Endothelial cell of umbilical vein (primary cell): Measurements from ENCODE around the gene VAMP7. TPM values are rescaled to one million over a fixed set of nuclear protein-coding genes. Genes with fewer than 3 reads are reported as not detected.

Experiments used
- BruUV-seq: library from RNA; stranded (reverse); fragments of 400-500 nt; replicated peaks from 2 replicates; lab custom pipeline; 2021; lab: Mats Ljungman, UMichigan
- CTCF ChIA-PET: fragments of 300-600, 350-600 bp; sonication (Branson Sonifier 250); formaldehyde crosslinking; loops from one replicate; lab custom pipeline; 2021; ENCODE audit warnings: antibody characterized with exemption, inconsistent platforms; lab: Charles Lee
- POLR2A ChIA-PET: fragments of 300-600, 350-600 bp; sonication (Branson Sonifier 250); formaldehyde crosslinking; loops from one replicate; lab custom pipeline; 2021; ENCODE audit warnings: antibody characterized with exemption, inconsistent platforms; lab: Charles Lee
- DNase-seq: peaks from one replicate; pipeline ENCODE4 v3.0.0-alpha.2; 2011; ENCODE audit warnings: low read depth, low spot score
- FAIRE-seq: peaks from 2 replicates; lab custom pipeline; 2011; peaks lifted over from hg19 to GRCh38; lab: Jason Lieb, UNC
- H2AFZ ChIP-seq: 2 replicates; pipeline ENCODE4 v1.6.0; 2012; ENCODE audit warnings: low read depth, low read length, control low read depth, inconsistent platforms
- H3K27ac ChIP-seq: 2 replicates; pipeline ENCODE4 v1.5.1; 2011; ENCODE audit warnings: low read depth, mild to moderate bottlenecking, control low read depth, low read length, moderate library complexity; ENCODE audit not compliant: insufficient read depth
- H3K27me3 ChIP-seq, 2 experiments: 2 replicates each; pipeline versions ENCODE4 v1.6.0 to v1.6.1; 2011; ENCODE audit warnings: low read length in 2 of 2, mixed read lengths in 1 of 2; ENCODE audit not compliant: control insufficient read depth in 2 of 2, insufficient read depth in 2 of 2
- H3K36me3 ChIP-seq, 2 experiments: 2 replicates in 1 of 2; 3 replicates in 1 of 2; pipeline ENCODE4 v1.5.1; 2011; ENCODE audit warnings: low read length in 2 of 2, mild to moderate bottlenecking in 1 of 2, moderate library complexity in 1 of 2; ENCODE audit not compliant: control insufficient read depth in 2 of 2, insufficient read depth in 2 of 2; ENCODE audit errors: extremely low read depth in 1 of 2
- H3K4me1 ChIP-seq: 3 replicates; pipeline ENCODE4 v1.5.1; 2011; ENCODE audit warnings: mild to moderate bottlenecking, low read length; ENCODE audit not compliant: control insufficient read depth, insufficient read depth; ENCODE audit errors: extremely low read depth
- H3K4me2 ChIP-seq: 2 replicates; pipeline ENCODE4 v1.6.1; 2011; ENCODE audit warnings: low read length, control low read depth, mixed read lengths; ENCODE audit not compliant: insufficient read depth
- H3K4me3 ChIP-seq, 3 experiments: fragments of 200-600 bp in 1 of 3; sonication (generic), shearing (Covaris generic) in 1 of 3; replicated peaks in 1 of 3; 2 replicates each; pipeline ENCODE4 v1.5.1; 2011 to 2016; ENCODE audit warnings: control low read depth in 3 of 3, low read length in 3 of 3, mild to moderate bottlenecking in 2 of 3, inconsistent platforms in 1 of 3, low read depth in 1 of 3, moderate library complexity in 1 of 3; ENCODE audit not compliant: insufficient read depth in 1 of 3
- H3K79me2 ChIP-seq: 2 replicates; pipeline ENCODE4 v1.6.0; 2012; ENCODE audit warnings: low read length, inconsistent platforms; ENCODE audit not compliant: control insufficient read depth, insufficient read depth
- H3K9ac ChIP-seq: replicated peaks from 2 replicates; pipeline ENCODE3; 2011; ENCODE audit warnings: low read length, control low read depth; ENCODE audit not compliant: insufficient read depth; ENCODE audit errors: extremely low read depth
- H3K9me1 ChIP-seq: replicated peaks from 3 replicates; pipeline ENCODE4 v1.6.0; 2011; ENCODE audit warnings: mild to moderate bottlenecking, low read length; ENCODE audit not compliant: control insufficient read depth, insufficient read depth; ENCODE audit errors: extremely low read depth
- H3K9me3 ChIP-seq: replicated peaks from 2 replicates; pipeline ENCODE4 v1.5.1; 2012; ENCODE audit warnings: low read length, inconsistent platforms; ENCODE audit not compliant: control insufficient read depth, insufficient read depth
- H4K20me1 ChIP-seq: replicated peaks from 2 replicates; pipeline ENCODE3; 2011; ENCODE audit warnings: mild to moderate bottlenecking, low read length; ENCODE audit not compliant: control insufficient read depth, insufficient read depth; ENCODE audit errors: extremely low read depth
- CTCF ChIP-seq, 2 donors: IDR thresholded peaks; 1 replicate in 1 of 2; 2 replicates in 1 of 2; pipeline ENCODE4 v1.5.1; 2011; ENCODE audit warnings: low read length in 2 of 2, mild to moderate bottlenecking in 2 of 2, moderate library complexity in 2 of 2, control low read depth in 1 of 2, inconsistent platforms in 1 of 2, low read depth in 1 of 2; ENCODE audit not compliant: insufficient read depth in 1 of 2; ENCODE audit errors: extremely low read depth in 1 of 2
- EZH2 ChIP-seq: IDR thresholded peaks from 2 replicates; pipeline ENCODE4 v1.6.1; 2012; ENCODE audit warnings: borderline replicate concordance, low read depth, mild to moderate bottlenecking, moderate library complexity, low read length, inconsistent platforms; ENCODE audit not compliant: severe bottlenecking
- FOS ChIP-seq: IDR thresholded peaks from 2 replicates; pipeline ENCODE4 v1.6.1; 2011; ENCODE audit warnings: mild to moderate bottlenecking, low read length, moderate library complexity, borderline replicate concordance; ENCODE audit not compliant: insufficient read depth
- GATA2 ChIP-seq: IDR thresholded peaks from 2 replicates; pipeline ENCODE4 v1.7.0; 2011; ENCODE audit warnings: low read depth, mild to moderate bottlenecking, moderate library complexity, mixed read lengths, low read length; ENCODE audit not compliant: insufficient read length, insufficient read depth
- JUN ChIP-seq: IDR thresholded peaks from 2 replicates; pipeline ENCODE4 v1.6.1; 2011; ENCODE audit warnings: borderline replicate concordance, low read depth; ENCODE audit not compliant: insufficient read length, insufficient read depth
- MAX ChIP-seq: IDR thresholded peaks from 2 replicates; pipeline ENCODE4 v1.6.1; 2011; ENCODE audit not compliant: insufficient read depth, insufficient read length
- MYC ChIP-seq: IDR thresholded peaks from one replicate; pipeline ENCODE4 v1.6.1; 2011; ENCODE audit warnings: mild to moderate bottlenecking, low read depth, low read length
- POLR2A ChIP-seq: IDR thresholded peaks from 2 replicates; pipeline ENCODE4 v1.6.1; 2012; ENCODE audit warnings: low read depth, mild to moderate bottlenecking, control low read depth, low read length
- POLR2AphosphoS5 ChIP-seq: IDR thresholded peaks from 2 replicates; pipeline ENCODE4 v1.6.1; 2012; ENCODE audit warnings: low read depth, mild to moderate bottlenecking, control low read depth, low read length, moderate library complexity; ENCODE audit not compliant: insufficient read depth
- dilution Hi-C: fragments of 300-500 bp; cut with MboI; formaldehyde crosslinking; loops from one replicate; pipeline ENCODE4 v1.15.0; 2019; ENCODE audit warnings: low sequenced_read_pairs; ENCODE audit not compliant: extremely low pct_ligation_motif_present
- intact Hi-C: fragments of 100-400 bp; cut with micrococcal nuclease; formaldehyde crosslinking; loops from one replicate; pipeline ENCODE4 v1.10.0; 2022
- polyA plus RNA-seq, 4 experiments: library from polyadenylated mRNA; depleted of rRNA in 3 of 4; stranded (reverse) in 3 of 4; unstranded in 1 of 4; fragments of >200 nt; gene quantifications; 2 replicates each; pipeline versions ENCODE4 v1.2.1 to v1.2.3, GENCODE V29; 2011 to 2012; ENCODE audit warnings: missing spikeins in 1 of 4
- total RNA-seq: library from RNA; stranded (reverse); gene quantifications from 2 replicates; pipeline ENCODE4 v1.2.3, GENCODE V29; 2021

VAMP7 gene
- total and polyA plus RNA-seq, 2 donors (not counting 3 experiments of a cell fraction or from before 2014, with no cell fraction given), result 20.1 to 36.8 TPM

DNA sequence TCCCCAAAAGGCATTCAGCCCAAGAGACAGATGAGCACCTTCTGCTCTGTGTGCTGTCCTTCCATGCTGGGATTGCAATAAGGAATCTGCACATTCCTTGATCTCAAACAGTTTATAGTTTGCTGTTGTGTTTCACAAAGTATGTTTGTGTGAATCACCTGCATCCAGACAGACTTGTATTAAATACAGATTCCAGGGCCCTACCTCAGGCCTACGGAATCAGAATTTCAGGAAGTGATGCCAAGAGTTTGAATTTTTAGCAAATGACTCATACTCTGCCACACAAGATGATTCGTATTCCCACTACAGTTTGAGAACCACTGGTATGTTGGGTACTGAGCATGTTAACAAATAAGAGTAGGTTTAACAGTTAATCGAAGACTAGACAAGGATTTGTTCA, 7.0 kb downstream of the VAMP7 start:
- Histone ChIP-seq H3K9ac (no peak overlapping the region), H2AFZ (no peak overlapping the region), H3K4me1 (peaks cover 15% of the 10 kb centered on the region), H3K27me3 (no peaks in the 10 kb centered on the region), H3K4me3 (no peak overlapping the region), H3K27ac (no peak overlapping the region), H4K20me1 (no peaks in the 10 kb centered on the region), H3K4me2 (peak overlapping the region; percentile 19), H3K79me2 (peaks cover 3% of the 10 kb centered on the region), H3K36me3 (peaks cover 1 to 2% of the 10 kb centered on the region in 2 experiments), H3K9me1 (no peaks in the 10 kb centered on the region), H3K9me3 (no peaks in the 10 kb centered on the region)
- FAIRE-seq (no peak), DNase-seq (peak; percentile 54)
- dilution Hi-C loops (no loop called here), intact Hi-C loops (no loop called here)
- CTCF ChIA-PET, result no interaction called here
- BruUV-seq, result no TSS peak
- TF ChIP-seq CTCF (IDR thresholded peaks at IDR 0.05; ENCODE audit: extremely low read depth in 1 of 2, insufficient read depth in 1 of 2, low read depth in 1 of 2, low read length in 2 of 2), result no peak
- peak; percentile 64 for TF ChIP-seq JUN
- no peak for TF ChIP-seq EZH2
- peak; percentile 79 for TF ChIP-seq FOS
- POLR2A ChIA-PET, result no interaction called here

- no peaks in the 10 kb centered on the region for H3K9me1 ChIP-seq
- no peak overlapping the region for H3K9ac ChIP-seq
- H3K79me2 ChIP-seq, result peaks cover 1% of the 10 kb centered on the region
- H2AFZ ChIP-seq, result no peak overlapping the region
- ChIA-PET CTCF (no interaction called here), POLR2A (no interaction called here)
- no peaks in the 10 kb centered on the region for H3K27me3 ChIP-seq
- peaks cover 15% of the 10 kb centered on the region for H3K4me1 ChIP-seq
- H3K27ac ChIP-seq, result no peak overlapping the region
- DNase-seq (no peak), FAIRE-seq (no peak)
- TF ChIP-seq MYC (no peak), CTCF (IDR thresholded peaks at IDR 0.05; ENCODE audit: extremely low read depth in 1 of 2, insufficient read depth in 1 of 2, low read depth in 1 of 2, low read length in 2 of 2) (no peak), POLR2A (no peak), GATA2 (no peak), JUN (no peak), POLR2AphosphoS5 (no peak), EZH2 (no peak), FOS (no peak), MAX (no peak)
- intact Hi-C loops, result no loop called here
- H4K20me1 ChIP-seq, result no peaks in the 10 kb centered on the region
- H3K4me2 ChIP-seq, result no peak overlapping the region
- dilution Hi-C loops, result no loop called here
- no TSS peak for BruUV-seq
- no peak overlapping the region for H3K4me3 ChIP-seq
- peaks cover 1 to 2% of the 10 kb centered on the region in 2 experiments for H3K36me3 ChIP-seq
- no peaks in the 10 kb centered on the region for H3K9me3 ChIP-seq
These were observed 8.2 kb downstream of the VAMP7 start for GRCh38 chrX:155889328-155889727.
